SKM-1 (cell line): ENCODE results near the gene ITFG2.

Experiments used
- DNase-seq: peaks from one replicate; lab custom pipeline; 2025; ENCODE audit not compliant: unreplicated experiment; lab: John Stamatoyannopoulos, UW

ITFG2 gene

DNA sequence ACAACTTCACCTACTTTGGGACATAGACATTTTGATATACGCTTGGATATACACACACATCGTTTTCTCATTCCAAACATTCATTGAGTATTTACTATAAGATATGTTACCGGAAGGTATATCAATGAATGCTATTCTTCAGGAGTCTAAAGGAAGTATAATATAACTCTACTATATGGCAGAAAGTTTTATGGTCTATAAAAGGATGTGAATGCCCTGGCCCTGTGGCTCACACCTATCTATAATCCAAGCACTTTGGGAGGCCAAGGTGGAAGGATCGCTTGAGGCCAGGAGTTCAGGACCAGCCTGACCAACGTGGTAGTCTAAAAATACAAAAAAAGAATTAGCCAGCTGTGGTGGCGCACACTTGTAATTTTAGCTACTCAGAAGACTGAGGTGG, 16.8 kb downstream of the ITFG2 start:
- DNase-seq: no peak

DNA sequence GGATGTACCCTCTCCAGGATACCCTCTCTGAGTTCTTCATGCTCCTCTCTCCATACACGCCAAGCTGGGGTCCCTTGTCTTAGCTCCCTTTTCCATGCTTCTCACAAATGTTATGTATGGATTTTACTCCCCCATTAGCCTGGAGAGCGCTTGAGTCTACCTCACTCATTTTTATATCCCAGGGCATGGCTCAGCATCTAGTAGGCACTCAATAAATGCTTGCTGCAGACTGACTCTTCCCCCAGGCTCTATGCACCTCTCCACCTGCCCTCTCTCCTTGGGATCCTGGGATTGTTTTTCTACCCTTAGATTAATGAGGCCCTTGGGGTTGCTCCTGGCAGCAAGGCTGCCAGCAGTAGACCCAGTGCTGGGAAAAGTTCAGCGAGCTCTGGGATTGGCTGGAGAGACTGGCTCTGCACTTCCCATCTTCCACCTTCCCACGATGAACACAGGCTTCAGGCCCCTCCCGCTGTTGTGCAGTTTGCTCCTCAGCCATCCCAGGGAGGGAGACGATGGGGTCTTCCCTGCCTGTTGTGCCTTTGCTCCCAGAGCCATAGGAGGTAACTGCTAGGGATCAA, 20.2 kb downstream of the ITFG2 start:
- no peak for DNase-seq

DNA sequence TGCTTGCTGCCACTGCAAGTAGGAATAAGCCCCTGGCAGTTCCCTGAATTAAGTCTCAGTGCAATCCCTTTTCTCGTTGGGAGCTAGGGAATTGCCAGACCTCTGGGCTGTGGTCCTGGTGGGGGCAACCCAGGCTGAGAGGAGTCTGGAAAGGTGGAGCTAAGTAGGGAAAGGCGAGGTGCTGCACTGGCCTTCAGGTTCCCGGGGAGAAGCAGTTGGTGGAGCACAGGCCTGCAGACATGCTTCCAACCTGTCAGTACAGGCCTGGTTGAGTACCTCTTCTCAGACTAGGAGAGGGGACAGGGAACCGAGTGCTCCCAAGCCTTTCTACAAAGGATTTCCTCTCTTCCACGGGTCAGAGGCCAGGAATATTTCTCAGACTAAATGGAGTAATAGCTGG, 20.9 kb downstream of the ITFG2 start:
- no peak for DNase-seq

DNA sequence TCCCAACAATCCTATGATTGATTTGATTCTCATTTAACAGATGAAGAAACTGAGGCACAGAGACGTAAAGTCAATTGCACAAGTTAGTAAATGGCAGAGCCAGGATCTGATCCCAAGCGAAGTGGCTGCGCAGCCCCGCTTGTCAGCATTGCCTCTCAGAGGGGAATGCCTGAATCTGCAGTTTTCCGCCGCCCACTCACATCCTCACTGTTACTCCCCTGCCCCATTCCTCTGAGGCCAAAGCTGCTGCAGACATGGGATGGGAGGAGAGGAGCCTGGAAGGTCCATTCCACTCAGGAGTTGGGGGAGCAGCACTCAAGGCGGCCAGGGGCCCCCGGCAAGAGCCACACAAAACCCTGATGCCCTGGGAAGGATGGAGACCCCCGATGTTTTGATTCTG, 21.3 kb downstream of the ITFG2 start:
- DNase-seq: no peak

DNA sequence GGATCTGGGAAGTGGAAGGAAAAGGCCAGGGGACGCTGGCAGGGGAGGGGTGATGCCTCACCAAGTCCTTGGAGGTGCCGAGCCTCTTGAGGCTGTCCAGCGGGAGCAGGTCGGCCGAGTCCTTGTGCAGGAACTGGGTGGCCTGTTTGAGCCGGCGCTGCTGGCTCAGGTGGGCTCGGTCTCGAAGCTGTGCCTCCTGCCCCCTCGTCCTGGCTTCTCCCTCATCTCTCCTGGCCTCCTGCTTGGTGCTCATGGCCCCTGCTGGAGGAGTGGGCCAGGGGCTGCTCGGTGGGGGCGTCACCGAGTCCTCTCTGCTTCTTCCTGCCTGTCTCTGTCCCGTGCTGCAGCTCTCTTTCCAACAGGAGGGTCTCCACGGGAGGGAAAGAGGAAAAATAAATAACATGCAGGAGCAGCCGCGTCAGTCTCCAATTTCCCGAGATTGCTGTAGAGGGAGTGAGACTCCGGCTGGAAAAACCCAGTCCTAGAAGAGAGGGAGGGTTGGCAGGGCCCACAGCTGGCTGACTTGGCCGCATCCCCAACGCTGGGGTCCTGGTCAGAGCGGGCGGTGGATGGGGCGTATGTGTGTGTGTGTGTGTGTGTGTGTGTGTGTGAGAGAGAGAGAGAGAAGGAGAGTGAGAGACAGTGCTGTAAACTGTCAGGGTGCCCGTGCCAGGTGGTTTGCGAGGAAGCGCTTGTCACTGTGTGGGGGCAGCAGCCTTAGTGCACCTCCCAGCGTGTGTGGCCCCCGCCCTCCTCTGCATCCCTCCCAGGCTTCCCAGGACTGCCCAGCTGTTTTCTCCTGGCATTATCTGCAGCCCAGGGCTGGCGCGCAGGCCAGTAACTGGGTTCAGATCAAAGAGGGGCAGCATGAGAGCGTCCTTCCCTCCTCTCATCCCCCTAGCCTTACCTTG, 22.4 kb downstream of the ITFG2 start, which contains the start of gene NRIP2:
TSS of gene NRIP2 (minus strand) at position 455 of the 911 bp plus-strand sequence. CDS start at position 403, 52 bp downstream.
- no peak for DNase-seq

DNA sequence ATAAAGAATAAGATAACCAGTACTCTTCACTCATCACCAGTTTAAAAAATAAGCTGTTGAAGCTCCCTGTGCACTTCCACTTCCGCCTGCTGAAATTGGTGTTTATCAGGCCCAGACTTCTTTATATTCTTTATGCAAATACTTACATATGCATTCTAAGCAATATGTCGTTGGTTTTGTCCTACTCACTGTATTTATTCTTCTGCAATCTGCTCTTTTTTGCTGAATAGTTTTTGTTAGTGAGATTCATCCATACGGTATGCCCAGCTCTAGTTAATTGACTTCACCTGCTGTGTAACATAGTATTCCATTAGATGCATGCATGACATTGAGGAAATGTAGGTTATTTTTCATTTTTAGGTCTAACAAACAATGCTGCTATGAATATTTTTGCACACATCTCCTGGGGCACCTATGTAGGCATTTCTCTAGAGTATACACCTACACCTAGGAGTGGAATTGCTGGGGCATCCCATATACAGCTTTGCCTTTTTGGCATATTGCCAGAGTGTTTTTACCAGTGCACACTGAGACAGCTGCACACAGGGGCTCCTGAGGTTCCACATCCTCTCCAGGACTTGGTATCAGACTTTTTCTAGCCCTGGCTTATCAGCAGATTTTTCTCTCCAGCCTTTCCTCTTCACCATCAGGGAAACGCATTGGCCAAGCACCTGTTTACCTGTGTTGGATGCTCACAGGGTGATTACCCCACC, 23.4 kb downstream of the ITFG2 start:
- DNase-seq: no peak

DNA sequence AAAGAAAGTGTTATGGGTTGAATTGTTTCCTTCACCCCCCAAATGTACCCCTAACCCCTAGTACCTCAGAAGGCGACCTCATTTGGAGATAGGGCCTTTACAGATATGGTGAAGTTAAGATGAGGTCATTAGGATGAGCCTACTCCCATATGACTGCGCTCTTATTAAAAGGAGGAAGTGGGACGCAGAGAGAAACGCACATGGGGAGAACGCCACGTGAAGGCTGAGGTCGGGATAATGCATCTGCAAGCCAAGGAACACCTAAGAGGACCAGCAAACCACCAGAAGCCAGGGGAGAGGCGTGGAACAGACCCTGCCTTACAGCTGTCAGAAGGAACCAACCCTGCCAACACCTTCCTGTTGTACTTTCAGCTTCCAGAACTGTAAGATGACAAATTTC, 24.1 kb downstream of the ITFG2 start:
- DNase-seq: no peak

DNA sequence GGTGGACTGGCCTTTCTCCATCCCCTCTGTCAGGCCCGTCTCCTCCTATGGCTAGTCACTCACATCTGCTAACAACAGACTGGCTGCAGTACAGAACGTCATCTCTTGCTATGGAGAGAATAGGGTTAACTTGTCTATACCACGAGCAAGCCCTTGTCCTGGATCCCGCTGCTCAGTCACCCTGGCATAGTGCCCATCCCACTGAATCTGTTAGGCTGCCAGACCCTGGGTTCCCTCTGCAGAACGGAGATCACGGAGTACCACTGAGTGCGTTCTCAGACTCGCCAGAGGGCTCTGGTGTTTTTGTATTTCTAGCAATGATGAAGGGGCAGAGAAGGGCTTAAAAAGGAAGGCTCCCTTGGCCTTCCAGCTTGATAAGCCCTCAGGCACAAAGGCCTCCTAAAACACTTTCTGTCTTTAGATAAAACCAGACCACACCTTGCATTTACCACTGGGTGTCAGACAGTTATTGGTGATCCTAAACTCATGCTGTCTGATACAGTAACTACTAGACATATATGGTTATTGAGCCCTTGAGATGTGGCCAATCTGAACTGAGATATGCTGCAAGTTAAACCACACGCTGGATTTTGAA, 28.7 kb downstream of the ITFG2 start:
- no peak for DNase-seq

DNA sequence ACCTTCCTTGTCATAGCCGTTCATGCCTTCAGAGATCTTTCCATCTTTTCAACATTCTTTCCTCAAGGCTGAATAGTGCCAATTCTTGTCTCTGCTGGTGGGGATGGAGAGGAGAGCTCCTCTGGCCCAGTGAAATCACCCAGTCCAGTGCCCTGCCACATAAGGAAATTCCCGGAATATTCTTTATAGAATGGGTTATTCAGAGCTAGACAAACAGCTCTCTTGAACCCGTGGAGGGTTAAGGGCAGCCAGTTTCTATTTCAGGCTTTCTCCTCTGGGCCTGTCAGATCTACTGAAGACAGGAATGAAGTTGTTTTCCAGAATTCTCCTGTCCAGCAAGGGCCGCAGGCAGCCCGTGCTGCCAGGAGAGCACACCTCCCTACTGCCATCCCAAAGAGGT, 30.5 kb downstream of the ITFG2 start:
- no peak for DNase-seq

DNA sequence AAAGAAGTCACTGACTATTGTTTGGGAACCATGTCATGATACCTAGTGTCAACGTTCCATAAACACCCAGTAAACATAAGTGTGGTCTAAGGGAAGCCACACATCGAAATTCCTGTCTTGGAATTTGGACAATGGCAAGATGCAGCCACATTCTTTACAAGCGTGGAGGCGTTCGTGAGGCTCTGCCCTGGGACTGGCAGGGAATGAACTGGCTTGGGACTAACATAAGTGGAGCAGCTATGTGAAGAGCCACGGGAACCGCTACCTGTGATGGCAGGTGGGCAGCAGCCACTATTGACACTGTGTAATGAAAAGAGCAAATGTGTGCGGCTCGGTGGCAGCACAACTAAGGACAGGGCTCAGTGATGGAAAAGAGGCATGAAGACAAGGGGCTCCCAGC, 32.3 kb downstream of the ITFG2 start:
- DNase-seq: no peak

DNA sequence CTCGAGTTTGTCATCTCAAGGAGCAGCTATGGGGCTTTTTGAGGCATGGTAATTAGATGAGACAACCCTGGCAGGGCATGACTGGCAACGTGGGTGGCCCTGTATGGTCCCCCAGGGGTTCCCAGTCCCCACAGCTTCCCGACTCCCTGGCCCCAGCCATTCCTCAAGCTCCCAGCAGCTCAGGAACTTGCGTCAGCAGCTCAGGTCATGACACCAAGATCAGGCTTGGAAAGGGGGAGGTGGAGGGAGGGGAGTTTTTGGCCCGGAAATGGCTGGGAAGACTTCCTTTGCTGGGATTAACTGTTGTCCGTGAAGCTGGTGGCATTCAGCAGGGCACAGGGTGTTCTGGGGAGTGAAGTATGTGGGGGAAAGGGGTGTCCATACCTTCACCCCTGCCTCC, 32.8 kb downstream of the ITFG2 start:
- DNase-seq: no peak

DNA sequence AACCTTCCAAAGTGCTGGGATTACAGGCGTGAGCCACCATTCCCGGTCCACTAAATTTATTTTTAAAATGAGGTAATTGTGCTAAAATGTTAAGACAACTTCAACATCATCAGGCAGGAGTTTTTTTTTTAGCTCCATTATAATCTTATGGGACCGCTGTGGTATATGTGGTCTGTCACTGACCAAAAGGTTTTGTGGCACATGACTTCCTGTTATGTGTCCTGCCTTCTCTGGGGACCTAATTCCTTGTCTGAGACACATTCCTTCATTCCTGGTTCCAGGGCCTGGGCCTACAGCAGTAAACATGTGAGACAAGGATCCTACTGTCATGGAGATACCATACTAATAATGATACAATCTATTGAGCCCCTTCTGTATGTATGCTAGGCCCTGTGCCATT, 39.5 kb downstream of the ITFG2 start:
- DNase-seq: no peak

DNA sequence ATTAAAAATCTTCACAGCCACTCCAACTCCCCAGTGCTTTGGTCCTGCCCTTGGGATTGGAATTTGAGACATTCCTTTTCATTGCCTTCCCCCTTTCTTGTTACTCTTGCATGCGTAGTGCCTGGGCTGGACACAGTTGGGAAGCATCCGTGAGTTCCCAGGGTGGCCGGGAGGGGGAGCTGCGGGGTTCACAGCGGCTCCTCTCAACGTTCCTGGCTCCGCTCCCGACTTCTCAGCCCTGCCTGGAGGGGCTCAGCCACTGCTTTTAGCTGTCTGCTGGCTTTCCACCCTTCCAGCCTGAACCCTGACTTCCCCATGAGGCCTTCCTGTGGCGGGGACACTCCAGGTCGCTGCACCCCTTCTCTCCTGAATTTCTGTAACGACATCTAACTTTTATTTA, 41.2 kb downstream of the ITFG2 start:
- no peak for DNase-seq

DNA sequence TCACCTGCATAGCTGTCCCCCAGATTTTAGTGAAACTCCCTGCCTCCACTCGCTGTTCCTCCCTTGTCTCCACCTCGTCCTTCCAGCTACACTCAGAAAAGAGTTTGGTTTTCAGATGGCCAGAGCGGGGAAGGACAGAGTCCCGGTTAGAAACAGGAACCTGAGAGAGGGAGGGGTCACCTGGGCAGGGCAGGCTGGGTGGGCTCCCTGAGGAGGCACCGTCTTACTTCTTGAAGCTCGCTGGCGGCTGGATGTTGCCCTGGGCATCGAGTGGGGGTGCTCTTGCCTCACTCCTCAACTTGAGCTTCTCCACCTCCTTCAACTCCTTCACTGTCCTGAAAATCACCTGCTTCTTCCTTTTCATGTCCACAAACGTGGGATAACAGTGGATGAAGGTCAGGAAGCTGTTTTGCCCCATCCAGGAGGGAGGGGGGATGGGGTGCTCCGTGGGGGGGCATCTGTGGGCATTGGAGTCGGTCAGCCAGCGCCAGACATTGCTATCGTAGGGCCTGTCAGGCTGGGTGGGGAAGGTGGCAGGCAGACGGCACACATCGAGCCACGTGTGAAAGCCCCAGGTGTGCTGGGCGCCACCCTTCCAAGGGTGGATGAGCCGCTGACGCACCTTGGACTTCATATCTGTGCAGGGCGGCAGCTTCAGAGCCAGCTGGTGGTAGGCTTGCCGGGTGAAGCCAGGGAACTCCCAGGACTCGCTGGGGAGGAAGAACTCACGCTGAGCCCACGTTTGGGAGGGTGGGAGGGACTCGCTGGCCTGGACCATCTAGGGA, 42.4 kb downstream of the ITFG2 start:
- DNase-seq: no peak

DNA sequence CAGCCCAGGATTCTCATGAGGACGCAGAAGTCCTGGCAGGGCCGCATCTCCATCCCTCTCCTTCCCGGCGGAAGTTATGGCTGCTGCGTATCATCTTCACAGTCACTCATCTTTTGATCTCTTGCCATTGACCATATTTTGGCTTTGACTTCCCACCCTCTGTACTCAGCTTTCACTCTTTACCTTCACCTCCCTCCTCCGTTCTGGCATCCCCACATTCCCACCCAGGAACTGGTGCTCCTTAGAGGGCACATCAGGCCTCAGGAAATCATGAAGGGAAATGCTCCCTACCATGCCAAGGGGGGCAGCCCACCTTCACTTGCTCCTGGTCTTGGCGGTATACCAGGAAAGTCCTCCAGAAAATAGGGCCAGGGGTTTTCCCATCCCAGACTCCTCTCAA, 43.1 kb downstream of the ITFG2 start:
- DNase-seq: no peak

DNA sequence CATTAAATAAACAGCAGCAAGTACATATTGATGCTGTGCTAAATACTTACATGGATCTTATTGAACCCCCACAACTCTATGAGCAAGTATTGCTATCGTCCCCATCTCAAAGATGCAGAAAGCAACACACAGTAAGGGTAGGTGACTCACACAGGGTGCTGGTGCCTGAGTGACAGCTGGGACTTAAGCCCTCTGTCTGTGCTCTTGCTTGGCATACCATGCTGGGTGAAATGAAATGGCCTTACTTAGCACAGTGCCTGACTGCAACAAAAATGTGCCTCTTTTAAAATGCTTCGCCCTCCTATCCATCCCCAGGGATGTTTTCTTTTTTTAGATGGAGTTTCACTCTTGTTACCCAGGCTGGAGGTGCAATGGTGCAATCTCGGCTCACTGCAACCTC, 43.6 kb downstream of the ITFG2 start:
- no peak for DNase-seq

DNA sequence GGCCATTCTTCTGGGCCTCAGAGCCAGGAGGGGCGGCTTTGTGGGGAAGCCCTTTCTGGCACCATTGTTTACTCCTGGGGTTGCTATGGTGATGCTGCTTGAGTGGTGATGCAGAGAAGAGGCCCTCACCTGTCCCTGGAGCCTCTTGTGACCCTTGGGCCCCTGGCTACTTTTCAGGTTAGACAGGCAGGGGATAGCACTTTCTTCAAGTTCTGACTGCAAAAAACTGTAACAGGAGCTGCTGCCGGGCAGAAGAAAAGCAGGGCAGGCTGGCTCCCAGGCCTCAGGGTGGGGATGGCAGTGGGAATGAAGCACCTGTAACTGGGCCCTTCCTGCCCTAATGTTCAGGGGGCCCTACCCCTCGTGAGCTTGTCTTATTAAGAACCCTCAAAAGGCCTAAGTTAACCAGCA, 44.6 kb downstream of the ITFG2 start, which contains the start of gene TEX52:
TSS of gene TEX52 (minus strand) at position 19 of the 411 bp plus-strand sequence. CDS start at position 6, 13 bp downstream.
- DNase-seq: no peak

DNA sequence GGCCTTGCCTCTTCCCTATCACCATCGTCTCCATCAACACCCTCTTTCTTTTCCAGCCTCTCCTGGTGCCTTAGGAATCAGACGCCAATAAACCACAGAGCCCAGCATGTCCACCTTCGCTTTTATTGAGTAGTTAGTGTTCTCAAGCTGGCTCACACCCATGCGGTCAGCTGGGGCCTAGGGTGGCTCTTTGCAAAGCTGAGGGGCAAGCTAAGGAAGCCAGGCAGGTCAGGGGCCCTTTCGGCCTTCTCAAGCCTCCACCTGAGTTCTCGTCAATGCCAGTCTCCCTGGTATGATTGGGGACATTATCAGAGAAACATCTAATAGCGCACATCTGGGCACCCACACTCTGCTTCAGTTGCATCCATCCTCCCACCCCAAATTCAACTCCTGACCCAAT, 45.1 kb downstream of the ITFG2 start:
- no peak for DNase-seq

DNA sequence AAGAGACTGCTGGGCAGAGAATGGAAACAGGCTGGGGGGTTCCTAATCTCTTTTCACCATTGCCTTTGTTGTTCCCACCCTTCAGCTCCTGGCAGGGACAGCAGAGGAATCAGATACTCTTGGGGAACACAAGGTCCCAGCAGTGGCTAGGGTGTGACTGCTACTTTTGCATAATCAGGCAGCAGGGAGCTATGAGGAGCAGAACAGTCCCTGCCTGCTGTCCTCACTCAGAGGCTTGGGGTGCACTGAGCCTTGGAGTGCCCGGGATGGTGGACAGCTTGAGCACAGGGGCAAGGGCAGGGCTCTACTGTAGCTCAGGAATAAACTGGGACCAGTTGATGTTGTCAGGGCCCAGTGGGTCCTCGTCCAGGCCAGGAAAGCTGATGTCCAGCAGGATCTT, 45.9 kb downstream of the ITFG2 start:
- DNase-seq: no peak

DNA sequence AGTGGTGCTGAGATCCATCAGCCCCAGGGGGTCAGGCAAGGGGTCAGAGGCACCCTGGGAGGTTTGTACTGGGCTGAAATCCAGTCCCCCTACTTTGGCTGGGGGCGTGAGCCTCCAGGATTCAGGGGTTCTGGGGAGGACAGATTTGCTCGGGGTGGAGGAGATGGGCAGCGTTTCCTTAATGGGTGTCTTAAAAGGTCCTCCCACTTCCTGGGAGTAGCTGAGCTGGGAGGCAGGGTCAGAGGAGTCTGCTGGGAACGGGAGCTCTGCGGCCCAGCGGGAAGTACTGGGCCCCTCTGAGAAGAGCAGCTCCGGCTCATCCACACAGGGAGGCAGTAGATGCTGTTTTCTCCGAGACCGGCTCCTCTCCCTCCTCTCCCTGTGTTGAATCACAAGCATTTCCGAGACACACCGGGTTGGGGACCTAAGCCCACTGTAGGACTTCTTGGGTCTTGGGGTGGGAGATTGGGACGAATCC, 46.5 kb downstream of the ITFG2 start:
- DNase-seq: no peak

DNA sequence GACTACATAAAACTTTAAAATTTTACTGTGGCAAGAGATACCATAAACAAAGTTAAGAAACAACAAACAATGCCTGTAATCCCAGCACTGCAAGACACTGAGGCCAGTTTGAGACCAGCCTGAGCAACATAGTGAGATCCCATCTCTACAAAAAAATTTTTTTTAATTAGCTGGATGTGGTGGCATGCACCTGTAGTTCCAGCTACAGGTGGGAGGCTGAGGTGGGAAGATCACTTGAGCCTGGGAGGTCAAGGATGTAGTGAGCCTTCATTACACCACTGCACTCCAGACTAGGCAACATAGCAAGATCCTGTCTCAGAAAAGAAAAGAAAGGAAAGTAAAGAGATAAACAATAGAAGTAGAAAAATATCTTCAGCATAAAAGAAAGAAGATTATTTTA, 47.7 kb downstream of the ITFG2 start:
- no peak for DNase-seq
